ENCODE measurements around the gene TUBD1. TPM values are rescaled to one million over a fixed set of nuclear protein-coding genes. Genes with fewer than 3 reads are reported as not detected.
A peak's percentile ranks its signal among the peaks of the same experiment; 100 is the strongest.

Gene TUBD1
- total and polyA plus RNA-seq, 2 donors (not counting 1 experiment from before 2014, with no cell fraction given), result 5.7 to 20.0 TPM

DNA sequence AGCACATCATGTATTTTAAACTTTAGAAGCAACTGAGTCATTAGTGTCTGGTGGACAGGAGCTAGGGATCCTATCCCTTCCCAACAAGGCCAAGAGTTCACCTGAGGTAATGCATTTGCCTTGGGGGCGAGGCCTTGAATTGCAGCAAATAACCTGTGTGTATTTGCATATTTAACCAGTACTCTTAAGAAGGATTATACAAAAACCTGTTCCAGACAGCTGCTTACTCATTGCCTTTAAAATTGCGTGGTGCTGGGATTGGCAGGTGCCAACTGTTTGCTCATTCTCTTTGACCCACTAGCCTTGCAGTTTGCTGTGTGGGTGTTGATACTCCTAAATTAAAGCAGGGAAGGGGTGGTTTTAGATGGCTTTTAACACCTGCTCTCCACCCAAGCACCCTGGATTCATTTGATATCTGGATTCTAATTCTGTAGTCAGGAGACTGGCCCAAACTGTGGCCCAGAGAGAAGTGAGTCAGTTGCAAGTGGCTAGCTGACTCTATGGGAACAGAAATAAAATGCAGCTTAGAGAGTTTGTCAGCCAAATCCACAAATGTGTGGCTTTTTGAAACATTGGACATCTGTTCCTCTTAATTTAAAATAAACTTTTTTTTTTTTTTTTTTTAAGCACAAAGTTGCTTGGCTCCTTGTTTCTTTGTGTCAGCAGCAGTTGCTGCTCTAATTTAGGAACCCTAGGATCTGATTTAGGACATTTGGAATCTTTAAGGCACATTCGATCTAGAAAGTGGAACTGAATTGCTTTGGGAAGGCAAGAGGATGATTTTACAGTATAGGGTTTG is 46.9 kb downstream of the TUBD1 start:
- peak overlapping the region; percentile 64 for H3K4me3 Mint-ChIP-seq
- peaks cover 47 to 54% of the 10 kb centered on the region in 2 donors for H3K4me1 ChIP-seq (ENCODE audit: control insufficient read depth in 2 of 2, insufficient read depth in 2 of 2, low read length in 2 of 2)
- POLR2A ChIA-PET, result interaction anchor here (1.9 kb wide), 1 partner anchor 94 kb away, joined by 4 read pairs; no protein-coding TSS in a partner anchor
- TF ChIP-seq, protein P1, sequence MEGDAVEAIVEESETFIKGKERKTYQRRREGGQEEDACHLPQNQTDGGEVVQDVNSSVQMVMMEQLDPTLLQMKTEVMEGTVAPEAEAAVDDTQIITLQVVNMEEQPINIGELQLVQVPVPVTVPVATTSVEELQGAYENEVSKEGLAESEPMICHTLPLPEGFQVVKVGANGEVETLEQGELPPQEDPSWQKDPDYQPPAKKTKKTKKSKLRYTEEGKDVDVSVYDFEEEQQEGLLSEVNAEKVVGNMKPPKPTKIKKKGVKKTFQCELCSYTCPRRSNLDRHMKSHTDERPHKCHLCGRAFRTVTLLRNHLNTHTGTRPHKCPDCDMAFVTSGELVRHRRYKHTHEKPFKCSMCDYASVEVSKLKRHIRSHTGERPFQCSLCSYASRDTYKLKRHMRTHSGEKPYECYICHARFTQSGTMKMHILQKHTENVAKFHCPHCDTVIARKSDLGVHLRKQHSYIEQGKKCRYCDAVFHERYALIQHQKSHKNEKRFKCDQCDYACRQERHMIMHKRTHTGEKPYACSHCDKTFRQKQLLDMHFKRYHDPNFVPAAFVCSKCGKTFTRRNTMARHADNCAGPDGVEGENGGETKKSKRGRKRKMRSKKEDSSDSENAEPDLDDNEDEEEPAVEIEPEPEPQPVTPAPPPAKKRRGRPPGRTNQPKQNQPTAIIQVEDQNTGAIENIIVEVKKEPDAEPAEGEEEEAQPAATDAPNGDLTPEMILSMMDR (IDR thresholded peaks at IDR 0.05), result no peak
- TF ChIP-seq EZH2 (IDR thresholded peaks at IDR 0.05; ENCODE audit: borderline replicate concordance, insufficient read depth, low read depth, low read length, poor library complexity, severe bottlenecking), result no peak
- CTCF ChIA-PET, result interaction anchor here (0.6 to 1.6 kb wide), 3 partner anchors 9 to 29 kb away, joined by 3 to 7 read pairs (median 3); no protein-coding TSS in a partner anchor
- intact Hi-C loops (cut with micrococcal nuclease), result loop anchor here (1.0 to 10.0 kb wide), 4 partner anchors 8 to 221 kb away; no protein-coding TSS in a partner anchor
- no peaks in the 10 kb centered on the region for H3K27me3 ChIP-seq (replicated peaks in 1 of 4; ENCODE audit: control extremely low read depth in 1 of 4, control insufficient read depth in 3 of 4, insufficient read depth in 4 of 4, low read length in 3 of 4)
- no peak overlapping the region for H3K4me3 ChIP-seq (ENCODE audit: control extremely low read depth in 1 of 5, extremely low read depth in 1 of 5, insufficient read depth in 1 of 5, low read depth in 2 of 5, low read length in 4 of 5)
- H3K4me1 Mint-ChIP-seq, result peaks cover 68% of the 10 kb centered on the region
- H3K27ac ChIP-seq (ENCODE audit: low read length in 2 of 2), result peak overlapping the region; percentile 62 to 85
- H3K9me3 Mint-ChIP-seq (ENCODE audit: insufficient read depth), result no peaks in the 10 kb centered on the region
- H4K20me1 ChIP-seq (ENCODE audit: control insufficient read depth, insufficient read depth, low read length, poor library complexity, severe bottlenecking), result no peaks in the 10 kb centered on the region
- no peak overlapping the region for H2AFZ ChIP-seq (ENCODE audit: insufficient read depth, low read depth, low read length, poor library complexity, severe bottlenecking)
- H3K9ac ChIP-seq (ENCODE audit: low read length), result peak overlapping the region; percentile 17
- DNase-seq, result peak; percentile 51
- peak overlapping the region; percentile 57 for H3K4me2 ChIP-seq (replicated peaks; ENCODE audit: low read depth, low read length, poor library complexity, severe bottlenecking)
- H3K9me3 ChIP-seq (ENCODE audit: control extremely low read depth in 1 of 3, control insufficient read depth in 2 of 3, insufficient read depth in 1 of 3, low read length in 2 of 3), result no peaks in the 10 kb centered on the region
- no peaks in the 10 kb centered on the region for H3K27me3 Mint-ChIP-seq
- peaks cover 16% of the 10 kb centered on the region for H3K79me2 ChIP-seq (ENCODE audit: control insufficient read depth, insufficient read depth, low read length)
- H3K27ac Mint-ChIP-seq, result peak overlapping the region; percentile 78
- WGBS (ENCODE audit: insufficient coverage), result 33% methylated on average over 1 of the region's 3 CpGs
- peak; percentile 32 for ATAC-seq (ENCODE audit: low read depth)
- no peaks in the 10 kb centered on the region for H3K36me3 ChIP-seq (replicated peaks in 1 of 2; ENCODE audit: control extremely low read depth in 1 of 2, control insufficient read depth in 1 of 2, extremely low read depth in 1 of 2, insufficient read depth in 2 of 2, low read length in 1 of 2)
